Omental fat pad (tissue), 4 donors: ENCODE measurements around the gene ALLC. TPM values are rescaled to one million over a fixed set of nuclear protein-coding genes. Genes with fewer than 3 reads are reported as not detected.

ENCODE experiments used
- ATAC-seq: fragments of 150-250 bp; one replicate; pipeline ENCODE4 v1.9.1; 2016; ENCODE audit warnings: mild to moderate bottlenecking, moderate library complexity; ENCODE audit not compliant: low FRiP score
- DNase-seq: peaks from one replicate; pipeline ENCODE4 v3.0.0-alpha.2; 2019; ENCODE audit warnings: low spot score
- total RNA-seq, 4 donors: library from RNA; depleted of rRNA; stranded (reverse); fragments of >200 nt; gene quantifications; one replicate each; pipeline ENCODE4 v1.1.0, GENCODE V29; 2016
- TF ChIP-seq, protein P1 (sequence below), 3 donors: fragments of 450-650 bp; IDR thresholded peaks; one replicate each; pipeline ENCODE4 v1.5.1; 2016 to 2017; ENCODE audit warnings: antibody characterized with exemption in 3 of 3, mild to moderate bottlenecking in 3 of 3, moderate library complexity in 2 of 3

The ALLC gene
- total RNA-seq, 4 donors from 2014 or later = not detected

GRCh38 chr2:3651691-3652648 lies 6.0 kb upstream of the ALLC start:
- DNase-seq (no peak), ATAC-seq (no peak)
- TF ChIP-seq, protein P1, sequence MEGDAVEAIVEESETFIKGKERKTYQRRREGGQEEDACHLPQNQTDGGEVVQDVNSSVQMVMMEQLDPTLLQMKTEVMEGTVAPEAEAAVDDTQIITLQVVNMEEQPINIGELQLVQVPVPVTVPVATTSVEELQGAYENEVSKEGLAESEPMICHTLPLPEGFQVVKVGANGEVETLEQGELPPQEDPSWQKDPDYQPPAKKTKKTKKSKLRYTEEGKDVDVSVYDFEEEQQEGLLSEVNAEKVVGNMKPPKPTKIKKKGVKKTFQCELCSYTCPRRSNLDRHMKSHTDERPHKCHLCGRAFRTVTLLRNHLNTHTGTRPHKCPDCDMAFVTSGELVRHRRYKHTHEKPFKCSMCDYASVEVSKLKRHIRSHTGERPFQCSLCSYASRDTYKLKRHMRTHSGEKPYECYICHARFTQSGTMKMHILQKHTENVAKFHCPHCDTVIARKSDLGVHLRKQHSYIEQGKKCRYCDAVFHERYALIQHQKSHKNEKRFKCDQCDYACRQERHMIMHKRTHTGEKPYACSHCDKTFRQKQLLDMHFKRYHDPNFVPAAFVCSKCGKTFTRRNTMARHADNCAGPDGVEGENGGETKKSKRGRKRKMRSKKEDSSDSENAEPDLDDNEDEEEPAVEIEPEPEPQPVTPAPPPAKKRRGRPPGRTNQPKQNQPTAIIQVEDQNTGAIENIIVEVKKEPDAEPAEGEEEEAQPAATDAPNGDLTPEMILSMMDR (IDR thresholded peaks at IDR 0.05) = no peak

DNA sequence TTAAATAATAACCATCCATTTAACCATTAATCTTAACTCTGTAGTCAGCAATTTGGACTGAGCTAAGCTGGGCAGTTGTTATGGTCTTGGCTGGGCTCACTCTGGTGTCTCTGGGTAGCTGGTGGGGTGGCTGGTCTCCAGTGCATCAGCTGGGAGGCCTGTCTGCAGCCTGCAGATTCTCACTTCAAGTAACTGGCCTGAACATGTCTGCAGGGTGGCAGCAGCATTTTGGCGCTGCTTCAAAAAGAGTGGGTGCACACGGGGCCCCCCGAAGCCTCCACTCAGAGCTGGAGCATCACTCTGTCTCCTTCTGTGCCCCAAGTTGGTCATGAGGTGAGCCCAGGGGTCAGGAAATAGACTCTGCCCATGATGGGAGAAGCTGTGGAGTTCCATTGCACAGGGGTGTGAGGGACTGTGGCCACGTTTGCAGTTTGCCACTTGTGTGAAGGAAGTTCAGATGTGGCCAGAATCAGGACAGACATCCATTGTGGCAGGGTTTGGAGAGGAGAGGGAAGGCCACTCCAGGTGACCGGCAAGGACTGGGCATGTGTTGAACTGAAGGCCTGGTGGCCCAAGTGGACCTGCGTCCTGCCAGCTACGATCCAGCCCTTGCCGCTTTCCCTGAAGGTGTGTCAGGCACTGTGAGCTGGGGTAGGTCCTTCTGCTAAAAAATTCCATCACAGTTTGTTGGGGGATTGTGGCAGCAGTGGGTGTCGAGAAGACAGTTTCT lies 4.9 kb upstream of the ALLC start:
- no peak for ATAC-seq
- TF ChIP-seq, protein P1 (IDR thresholded peaks at IDR 0.05) = no peak
- no peak for DNase-seq

- DNase-seq (no peak), ATAC-seq (no peak)
- TF ChIP-seq, protein P1 (IDR thresholded peaks at IDR 0.05) = no peak
Measured at GRCh38 chr2:3654011-3654410, 4.0 kb upstream of the ALLC start.

DNA sequence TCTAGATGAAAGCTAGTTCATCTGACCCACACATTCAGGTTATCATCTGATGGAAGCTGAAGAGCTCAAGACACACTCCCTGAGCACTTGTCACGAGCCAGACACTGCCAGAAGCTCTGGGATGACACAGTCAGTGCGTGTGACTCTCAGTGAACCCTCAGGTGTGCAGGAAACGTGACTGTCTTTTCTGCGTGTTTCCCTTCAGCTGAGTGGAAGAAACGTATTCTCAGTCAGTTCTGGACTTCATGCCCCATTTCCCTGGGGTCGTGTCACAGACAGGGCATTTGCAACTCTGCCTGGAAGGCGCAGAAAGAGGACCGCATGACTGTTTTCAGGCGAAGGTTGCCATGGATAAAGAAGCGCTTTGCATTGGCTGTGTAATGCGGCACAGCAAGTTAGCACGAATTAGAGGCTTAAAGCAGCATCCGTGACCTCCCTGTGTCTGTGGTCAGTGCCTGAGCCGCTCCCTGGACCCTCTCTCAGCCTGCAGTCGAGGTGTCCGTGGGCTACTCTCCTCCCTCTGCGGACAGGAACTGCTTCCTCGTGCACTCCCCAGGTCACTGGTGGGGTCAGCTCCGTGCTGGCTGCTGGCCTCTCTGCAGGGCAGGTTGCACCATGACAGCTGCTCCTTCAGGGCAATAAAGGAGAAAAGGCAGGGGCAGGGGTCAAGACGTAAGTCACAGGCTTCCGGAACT lies 3.3 kb upstream of the ALLC start:
- ATAC-seq (no peak), DNase-seq (no peak)
- TF ChIP-seq, protein P1 (IDR thresholded peaks at IDR 0.05) = no peak

DNA sequence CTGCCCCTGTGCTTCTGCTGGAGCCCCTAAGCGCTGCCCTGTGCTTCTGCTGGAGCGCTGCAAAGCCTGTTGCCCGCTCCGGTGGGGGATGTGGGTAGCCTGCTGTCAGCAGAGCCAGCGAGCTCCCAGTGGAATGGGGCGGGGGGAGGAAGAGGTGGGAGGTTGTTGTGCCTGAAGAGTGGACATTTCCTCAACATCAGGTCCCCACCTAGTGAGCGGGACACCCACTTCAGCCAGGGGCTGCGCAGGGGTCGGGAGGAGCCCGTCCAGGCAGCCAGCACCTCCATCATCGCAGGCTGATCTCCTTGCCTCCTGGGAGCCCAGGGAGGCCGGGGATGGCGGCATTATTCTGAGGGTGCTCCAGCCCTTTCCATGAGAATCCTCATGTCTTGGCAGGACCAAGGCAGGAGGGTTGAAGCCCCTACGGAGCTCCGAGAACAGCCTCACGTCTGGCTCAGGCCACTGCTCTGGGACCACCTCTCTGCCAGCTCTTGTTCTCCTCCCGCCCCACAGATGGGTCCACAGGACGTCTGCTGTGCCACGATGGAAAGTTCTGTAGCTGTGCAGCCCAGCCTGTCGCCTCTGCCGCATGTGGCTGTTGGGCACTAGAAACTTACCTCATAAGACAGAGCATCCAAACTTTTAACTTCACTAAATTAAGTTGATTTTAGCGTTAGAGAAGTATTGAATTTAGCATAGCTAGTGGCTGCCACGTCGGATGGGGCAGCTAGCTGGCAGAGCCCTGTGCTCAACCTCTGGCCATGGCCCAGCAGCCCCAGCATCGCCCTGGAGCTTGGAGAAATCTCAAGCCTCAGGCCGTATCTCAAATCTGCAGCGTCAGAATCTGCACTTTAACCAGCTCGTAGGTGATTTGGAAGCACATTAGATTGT lies 1.9 kb upstream of the ALLC start:
- no peak for ATAC-seq
- TF ChIP-seq, protein P1 (IDR thresholded peaks at IDR 0.05) = no peak
- no peak for DNase-seq
